GM18873 (cell line): Measurements from ENCODE around the gene RBM45.

Source experiments
- ATAC-seq: cut with Tn5 transposase; IDR thresholded peaks from one replicate; pipeline ENCODE4 v1.9.1; 2021; ENCODE audit warnings: mild to moderate bottlenecking, moderate library complexity, moderate number of reproducible peaks; ENCODE audit not compliant: unreplicated experiment, low FRiP score

The RBM45 gene

GRCh38 chr2:178155524-178155923, 43.3 kb downstream of the RBM45 start:
- ATAC-seq: no peak

- ATAC-seq: no peak
Observed at GRCh38 chr2:178157574-178157973, 45.3 kb downstream of the RBM45 start.

- ATAC-seq: no peak
Observed at GRCh38 chr2:178159966-178160365, 47.7 kb downstream of the RBM45 start.

GRCh38 chr2:178160601-178161000, 48.4 kb downstream of the RBM45 start:
- ATAC-seq: no peak

GRCh38 chr2:178163395-178163794, 51.2 kb downstream of the RBM45 start:
- ATAC-seq: no peak

- no peak for ATAC-seq
Observed at GRCh38 chr2:178163911-178164310, 51.7 kb downstream of the RBM45 start.

- ATAC-seq: no peak
Observed at GRCh38 chr2:178173657-178174056, 61.4 kb downstream of the RBM45 start.

GRCh38 chr2:178177066-178177679, 64.9 kb downstream of the RBM45 start:
- no peak for ATAC-seq
